ENCODE data around the gene RAP1GAP2.

RAP1GAP2 gene

GRCh38 chr17:2911755-2912111 is 115.5 kb downstream of the RAP1GAP2 start:
- DNase-seq (ENCODE audit: low read depth) = no peak

- DNase-seq (ENCODE audit: low read depth) = no peak
These were observed 116.5 kb downstream of the RAP1GAP2 start for GRCh38 chr17:2912754-2913153.

- DNase-seq (ENCODE audit: low read depth) = no peak
These were observed 120.2 kb downstream of the RAP1GAP2 start for GRCh38 chr17:2916461-2916860.

DNA sequence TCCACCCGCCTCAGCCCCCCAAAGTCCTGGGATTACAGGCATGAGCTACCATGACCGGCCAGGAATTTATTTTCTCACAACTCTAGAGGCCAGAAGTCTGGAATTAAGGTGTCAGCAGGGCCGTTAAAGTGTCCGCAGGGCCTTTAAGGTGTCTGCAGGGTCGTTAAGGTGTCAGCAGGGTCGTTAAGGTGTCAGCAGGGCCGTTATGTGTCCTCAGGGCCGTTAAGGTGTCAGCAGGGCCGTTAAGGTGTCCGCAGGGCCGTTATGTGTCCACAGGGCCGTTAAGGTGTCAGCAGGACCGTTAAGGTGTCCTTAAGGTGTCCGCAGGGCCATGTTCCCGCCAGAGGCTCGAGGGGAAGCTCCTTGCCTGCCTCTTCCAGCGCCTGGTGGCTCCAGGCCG is 125.2 kb downstream of the RAP1GAP2 start:
- DNase-seq (ENCODE audit: low read depth) = no peak

- DNase-seq (ENCODE audit: low read depth) = no peak
These were observed 128.0 kb downstream of the RAP1GAP2 start for GRCh38 chr17:2924211-2924610.

GRCh38 chr17:2925011-2925410 is 128.8 kb downstream of the RAP1GAP2 start:
- no peak for DNase-seq (ENCODE audit: low read depth)

- no peak for DNase-seq (ENCODE audit: low read depth)
These were observed 129.9 kb downstream of the RAP1GAP2 start for GRCh38 chr17:2926019-2926650.

GRCh38 chr17:2928294-2928890 is 132.2 kb downstream of the RAP1GAP2 start:
- no peak for DNase-seq (ENCODE audit: low read depth)

DNA sequence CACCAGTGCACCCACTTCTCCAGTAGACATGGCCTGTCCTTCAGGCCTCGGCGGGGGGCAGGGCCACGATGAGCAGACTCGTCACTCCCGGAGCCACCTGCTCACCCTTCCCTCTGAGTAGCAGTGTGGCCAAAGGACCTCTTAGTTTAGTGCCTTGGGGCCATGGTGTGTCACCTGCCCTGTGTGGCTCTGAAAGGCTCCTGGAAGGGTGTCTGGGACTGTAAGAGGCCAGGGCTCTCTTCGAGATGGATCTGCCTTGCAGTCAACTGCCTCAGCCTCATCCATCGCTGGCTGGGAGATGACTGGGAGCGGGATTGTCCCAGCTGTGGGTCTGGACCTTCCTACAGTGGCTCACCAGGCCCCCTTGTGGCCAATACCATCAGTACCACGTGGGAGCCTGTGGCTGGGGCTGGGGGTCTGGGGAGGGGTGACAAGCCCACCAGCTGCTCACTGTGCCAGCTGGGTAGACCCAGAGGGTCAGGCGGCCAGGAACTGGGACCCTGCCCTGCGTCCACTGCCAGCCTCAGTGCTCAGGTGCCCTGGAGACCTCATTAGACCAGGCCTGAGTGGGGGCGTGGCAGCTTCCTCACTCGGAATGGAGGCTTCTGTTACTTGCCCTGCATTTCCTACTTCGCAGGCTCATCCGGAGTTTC is 133.8 kb downstream of the RAP1GAP2 start:
- DNase-seq (ENCODE audit: low read depth) = no peak

GRCh38 chr17:2931876-2932275 is 135.6 kb downstream of the RAP1GAP2 start:
- no peak for DNase-seq (ENCODE audit: low read depth)

DNA sequence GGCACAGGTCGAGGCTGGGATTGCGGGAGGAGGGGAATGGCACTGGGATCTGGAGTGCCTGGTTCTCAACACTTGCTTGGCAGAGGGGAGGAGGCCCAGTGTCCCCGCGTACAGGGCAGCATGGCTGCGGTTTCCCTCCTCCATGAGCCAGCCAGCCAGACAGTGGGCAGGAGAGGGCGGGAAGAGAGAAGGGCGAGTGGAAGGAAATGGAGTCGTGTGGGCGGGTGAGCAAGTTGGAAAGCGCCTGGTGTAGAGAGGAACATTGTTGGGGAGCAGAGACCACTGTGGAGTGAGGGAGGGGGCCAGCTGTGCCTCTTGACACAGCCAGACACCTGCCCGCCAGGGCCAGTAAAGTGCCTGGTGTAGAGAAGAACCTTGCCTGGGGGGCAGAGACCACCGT is 136.7 kb downstream of the RAP1GAP2 start:
- no peak for DNase-seq (ENCODE audit: low read depth)

GRCh38 chr17:2933606-2934005 is 137.4 kb downstream of the RAP1GAP2 start:
- no peak for DNase-seq (ENCODE audit: low read depth)

DNA sequence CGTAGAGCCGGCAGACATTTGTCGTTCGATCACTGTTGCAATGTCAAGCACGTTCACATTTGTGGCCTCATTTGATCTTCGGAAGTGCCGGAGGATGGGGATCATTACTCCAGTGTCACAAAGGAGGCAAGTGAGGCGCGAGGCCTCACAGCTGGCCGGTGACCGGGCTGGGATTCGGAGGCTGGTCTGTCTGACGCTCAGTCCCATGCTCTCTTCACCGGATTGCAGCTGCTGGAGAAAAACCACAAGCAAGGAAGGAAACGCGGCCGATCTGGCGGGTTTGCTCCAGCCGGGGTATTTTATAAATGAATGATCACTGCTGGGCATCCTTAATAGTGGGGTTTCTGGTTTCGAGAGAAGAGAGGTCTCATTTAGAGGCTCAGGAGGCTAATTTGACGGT is 139.4 kb downstream of the RAP1GAP2 start:
- DNase-seq (ENCODE audit: low read depth) = no peak

GRCh38 chr17:2936351-2936750 is 140.1 kb downstream of the RAP1GAP2 start:
- no peak for DNase-seq (ENCODE audit: low read depth)

GRCh38 chr17:2936771-2937321 is 140.6 kb downstream of the RAP1GAP2 start:
- DNase-seq (ENCODE audit: low read depth) = no peak

DNA sequence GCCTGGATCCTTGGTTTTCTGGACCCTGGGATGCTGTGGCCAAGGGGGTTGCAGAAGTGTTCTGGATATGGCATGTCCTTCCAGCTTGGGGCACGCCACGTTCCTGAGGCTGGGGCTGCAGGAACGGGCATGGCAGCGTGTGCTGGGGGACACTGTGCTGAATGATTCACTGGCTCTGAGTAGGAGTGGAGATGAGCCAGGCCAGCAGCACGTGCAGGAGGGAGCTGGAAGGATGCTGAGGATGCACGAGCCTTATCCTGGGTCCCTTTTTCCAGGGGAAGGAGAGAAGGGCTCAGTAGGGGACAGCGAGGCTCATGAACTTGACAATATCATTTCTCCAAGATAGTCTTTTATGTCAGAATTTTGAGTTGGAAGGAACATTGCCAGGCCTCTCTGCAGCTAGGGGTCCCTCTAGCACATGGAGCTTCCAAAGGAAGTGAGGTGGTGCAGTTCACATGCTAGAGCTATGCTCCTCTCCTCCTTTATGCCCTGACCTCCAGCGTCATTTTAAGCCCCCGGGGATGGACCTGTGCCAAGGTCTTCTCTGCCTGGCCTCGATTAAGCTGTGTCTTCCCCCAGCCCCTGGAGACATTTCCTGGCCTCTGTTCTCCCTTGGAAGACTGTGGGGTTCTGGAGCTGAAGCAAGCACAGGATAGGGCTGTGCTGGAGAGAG is 141.2 kb downstream of the RAP1GAP2 start:
- DNase-seq (ENCODE audit: low read depth) = no peak

- DNase-seq (ENCODE audit: low read depth) = no peak
These were observed 143.6 kb downstream of the RAP1GAP2 start for GRCh38 chr17:2939714-2940351.

- no peak for DNase-seq (ENCODE audit: low read depth)
These were observed 144.1 kb downstream of the RAP1GAP2 start for GRCh38 chr17:2940352-2940751.

DNA sequence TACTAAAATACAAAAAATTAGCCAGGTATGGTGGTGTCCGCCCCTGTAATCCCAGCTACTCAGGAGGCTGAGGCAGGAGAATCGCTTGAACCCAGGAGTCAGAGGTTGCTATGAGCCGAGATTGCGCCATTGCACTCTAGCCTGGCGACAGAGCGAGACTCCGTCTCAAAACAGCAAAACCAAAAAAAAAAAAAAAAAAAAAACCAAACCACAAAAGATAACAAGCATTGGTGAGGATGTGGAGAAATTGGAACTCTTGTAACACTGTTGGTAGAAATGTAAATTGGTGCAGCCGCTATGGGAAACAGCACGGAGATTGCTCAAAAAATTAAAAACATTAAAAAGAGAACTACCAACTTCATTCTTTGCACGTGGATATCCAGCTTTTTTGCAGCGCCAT is 147.7 kb downstream of the RAP1GAP2 start:
- DNase-seq (ENCODE audit: low read depth) = no peak

DNA sequence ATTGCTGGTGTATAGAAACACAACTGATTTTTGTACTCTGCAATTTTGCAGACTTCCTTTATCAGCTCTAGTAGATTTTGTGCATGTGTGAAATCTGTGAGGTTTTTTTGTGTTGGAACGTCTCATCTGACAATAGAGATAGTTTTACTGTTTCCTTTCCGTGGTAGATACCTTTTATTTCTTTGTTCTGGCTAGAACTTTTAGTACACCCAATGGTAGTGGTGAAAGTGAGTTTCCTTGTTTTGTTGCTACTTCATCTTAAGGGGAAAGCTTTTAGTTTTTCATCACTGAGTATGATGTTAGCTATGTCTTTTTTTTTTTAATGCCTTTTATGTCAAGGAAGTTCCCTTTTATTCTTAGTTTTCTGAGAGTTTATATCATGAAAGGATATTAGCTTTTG is 149.1 kb downstream of the RAP1GAP2 start:
- no peak for DNase-seq (ENCODE audit: low read depth)

DNA sequence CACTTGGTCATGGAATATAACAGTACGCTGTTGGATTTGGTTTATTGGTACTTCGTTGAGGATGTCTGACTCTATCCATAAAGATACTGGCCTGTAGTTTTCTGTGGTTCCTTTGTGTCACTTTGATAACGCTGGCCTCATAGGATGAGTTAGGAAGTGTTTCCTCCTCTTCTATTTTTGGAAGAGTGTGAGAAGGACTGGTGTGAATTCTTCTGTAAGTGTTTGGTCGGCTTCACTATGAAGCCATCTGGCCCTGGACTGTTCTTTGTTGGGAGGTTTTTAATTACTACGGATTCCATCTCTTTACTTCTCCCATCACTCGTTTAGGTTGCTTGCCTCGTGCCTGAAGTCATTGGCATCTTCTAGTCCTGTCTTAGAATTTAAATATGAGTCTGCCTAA is 149.9 kb downstream of the RAP1GAP2 start:
- no peak for DNase-seq (ENCODE audit: low read depth)

GRCh38 chr17:2947588-2947950 is 151.3 kb downstream of the RAP1GAP2 start:
- no peak for DNase-seq (ENCODE audit: low read depth)

All from T follicular helper cell (primary cell).